Effector memory CD4-positive, alpha-beta T cell (primary cell): Measurements from ENCODE around the gene RAX.
A peak's percentile ranks its signal among the peaks of the same experiment; 100 is the strongest.

ENCODE experiments used
- DNase-seq, 3 donors: peaks; one replicate each; pipeline ENCODE4 v3.0.0-alpha.2; 2020
- H3K27ac ChIP-seq: 2 replicates; pipeline ENCODE4 v1.7.0; 2013; ENCODE audit warnings: mild to moderate bottlenecking, low read length, moderate library complexity; ENCODE audit not compliant: insufficient read depth, poor library complexity, severe bottlenecking
- H3K27me3 ChIP-seq: replicated peaks from 2 replicates; pipeline ENCODE4 v1.7.0; 2013; ENCODE audit warnings: mild to moderate bottlenecking, low read length; ENCODE audit not compliant: insufficient read depth, control insufficient read depth, poor library complexity, severe bottlenecking
- H3K36me3 ChIP-seq: 2 replicates; pipeline ENCODE4 v1.7.0; 2013; ENCODE audit warnings: mild to moderate bottlenecking, low read length, moderate library complexity; ENCODE audit not compliant: control insufficient read depth, insufficient read depth
- H3K4me1 ChIP-seq: 2 replicates; pipeline ENCODE4 v1.7.0; 2013; ENCODE audit warnings: low read length, mild to moderate bottlenecking; ENCODE audit not compliant: control insufficient read depth, insufficient read depth, poor library complexity, severe bottlenecking
- H3K4me3 ChIP-seq: 2 replicates; pipeline ENCODE4 v1.7.0; 2013; ENCODE audit warnings: low read length, low read depth, mild to moderate bottlenecking; ENCODE audit not compliant: insufficient read depth, poor library complexity, severe bottlenecking
- H3K9me3 ChIP-seq: 2 replicates; pipeline ENCODE4 v1.7.0; 2013; ENCODE audit warnings: mild to moderate bottlenecking, low read length, moderate library complexity; ENCODE audit not compliant: control insufficient read depth
- total RNA-seq, 3 donors: gene quantifications; one replicate each; lab custom pipeline; 2026; lab: John Stamatoyannopoulos, UW

RAX gene
- total RNA-seq = 0 reads per million in 3 donors

DNA sequence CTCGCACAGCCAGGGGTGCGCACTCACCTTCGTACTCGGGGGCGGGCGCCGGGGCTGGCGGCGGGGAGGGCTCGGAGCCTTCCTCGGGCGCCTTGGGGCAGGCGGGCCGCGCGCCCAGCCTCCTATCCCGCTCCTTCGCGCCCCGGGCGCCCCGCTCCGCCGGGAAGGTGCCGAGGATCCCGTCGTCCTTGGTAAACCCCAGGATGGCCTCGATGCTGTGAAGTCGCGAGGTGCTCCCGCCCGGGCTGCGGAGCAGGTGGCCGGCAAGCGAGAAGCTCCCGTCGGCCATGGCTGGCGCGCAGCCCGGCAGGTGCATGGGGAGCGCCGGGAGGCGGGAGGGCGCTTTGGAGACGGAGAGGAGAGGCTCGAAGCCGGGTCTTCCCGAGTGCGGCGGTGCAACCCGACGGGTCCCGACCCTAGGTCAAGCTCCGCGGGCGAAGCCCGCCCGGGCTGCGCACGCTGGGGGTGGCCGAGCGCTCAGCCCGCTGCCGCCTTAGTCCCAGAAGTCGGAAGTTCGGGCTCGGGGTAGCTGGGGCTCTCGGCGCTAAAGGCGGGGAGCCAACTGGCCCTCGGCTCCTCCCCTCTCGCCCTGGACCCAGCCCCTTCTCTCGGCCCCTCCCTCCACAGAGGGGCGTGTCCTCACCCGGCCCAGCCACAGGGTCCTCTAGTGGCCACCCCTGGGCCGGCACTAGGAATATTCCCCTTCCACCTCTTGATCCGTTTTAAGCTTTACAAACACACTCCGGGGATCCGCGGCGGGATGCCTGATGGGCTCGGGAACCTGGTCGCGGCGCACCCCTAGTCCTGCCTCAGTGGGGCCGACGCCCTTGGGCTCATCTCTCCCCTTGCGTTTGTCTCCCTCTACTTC, at the start of gene RAX:
TSS of gene RAX (minus strand) at position 564 of the 868 bp plus-strand sequence. CDS start at position 316, 248 bp downstream.
- peak within 1 kb of the TSS; percentile 17 for H3K4me3 ChIP-seq
- H3K27me3 ChIP-seq = peaks cover 55% of the 10 kb centered on the region
- no peaks in the 10 kb centered on the region for H3K9me3 ChIP-seq
- DNase-seq = no peak
- no peaks in the 10 kb centered on the region for H3K36me3 ChIP-seq
- peaks cover 21% of the 10 kb centered on the region for H3K4me1 ChIP-seq
- H3K27ac ChIP-seq = no peak within 1 kb of the TSS

- H3K4me1 ChIP-seq = no peaks in the 10 kb centered on the region
- no peak for DNase-seq
- H3K36me3 ChIP-seq = no peaks in the 10 kb centered on the region
- H3K27me3 ChIP-seq = no peaks in the 10 kb centered on the region
- no peak within 1 kb of the TSS for H3K4me3 ChIP-seq
- H3K9me3 ChIP-seq = no peaks in the 10 kb centered on the region
- H3K27ac ChIP-seq = no peak within 1 kb of the TSS
Observed at GRCh38 chr18:59318460-59319050, 45.3 kb upstream of the RAX start, which contains the start of gene CPLX4. Gene CPLX4 (minus strand): TSS chr18:59318649. CDS start chr18:59318462, 187 bp downstream.

DNA sequence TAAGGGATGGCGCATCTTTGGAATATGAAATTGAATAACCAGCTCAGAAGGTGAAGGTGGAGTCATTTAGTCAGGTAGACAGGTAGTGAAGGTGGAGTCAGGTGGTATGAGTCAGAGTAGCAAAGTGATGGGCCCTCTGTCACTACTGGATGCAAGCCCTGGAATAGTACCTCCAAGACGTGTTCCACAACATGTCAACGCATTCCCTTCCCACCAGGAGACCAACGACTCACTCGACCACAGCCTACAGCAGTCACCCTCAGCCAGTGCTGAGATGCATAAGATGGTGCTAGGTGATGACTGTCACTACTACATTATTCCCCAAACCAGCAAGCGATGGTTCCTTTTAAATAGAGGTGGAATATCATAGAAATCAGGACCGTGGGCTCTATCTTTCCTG, 38.4 kb upstream of the RAX start:
- DNase-seq = no peak
- H3K27ac ChIP-seq = no peak overlapping the region
- peaks cover 6% of the 10 kb centered on the region for H3K4me1 ChIP-seq
- H3K36me3 ChIP-seq = no peaks in the 10 kb centered on the region
- H3K4me3 ChIP-seq = no peak overlapping the region
- H3K9me3 ChIP-seq = no peaks in the 10 kb centered on the region
- H3K27me3 ChIP-seq = peaks cover 18% of the 10 kb centered on the region

- no peak for DNase-seq
- no peak overlapping the region for H3K27ac ChIP-seq
- no peaks in the 10 kb centered on the region for H3K36me3 ChIP-seq
- H3K27me3 ChIP-seq = peaks cover 18% of the 10 kb centered on the region
- H3K9me3 ChIP-seq = no peaks in the 10 kb centered on the region
- peak overlapping the region; percentile 50 for H3K4me3 ChIP-seq
- H3K4me1 ChIP-seq = peaks cover 6% of the 10 kb centered on the region
Observed at GRCh38 chr18:59308938-59309260, 35.6 kb upstream of the RAX start.

GRCh38 chr18:59308248-59308937, 35.1 kb upstream of the RAX start:
- H3K4me3 ChIP-seq = peak overlapping the region; percentile 50
- H3K9me3 ChIP-seq = no peaks in the 10 kb centered on the region
- no peaks in the 10 kb centered on the region for H3K36me3 ChIP-seq
- H3K27me3 ChIP-seq = peaks cover 18% of the 10 kb centered on the region
- peaks cover 6% of the 10 kb centered on the region for H3K4me1 ChIP-seq
- no peak overlapping the region for H3K27ac ChIP-seq
- peak; percentile 17 to 42 (median 24) for DNase-seq

DNA sequence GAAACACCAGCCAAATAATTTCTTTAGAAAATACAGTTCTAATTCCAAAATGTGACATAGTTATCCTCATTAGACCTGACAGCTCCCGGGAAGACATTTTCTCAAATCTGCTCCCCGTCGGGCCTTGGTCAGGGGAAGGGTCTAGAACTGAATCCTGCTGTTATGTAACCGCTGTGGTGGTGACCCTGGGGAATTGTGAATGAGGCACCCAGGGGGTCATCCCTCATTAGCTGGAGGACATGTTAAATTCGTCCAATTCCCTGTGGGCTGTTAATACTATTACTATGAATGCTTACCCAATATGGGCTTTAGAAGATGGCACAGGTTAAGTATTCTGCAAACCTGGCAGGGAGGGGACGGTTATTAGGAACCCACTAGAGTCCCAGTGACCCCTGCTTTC, 33.4 kb upstream of the RAX start:
- Histone ChIP-seq H3K27me3 (peaks cover 18% of the 10 kb centered on the region), H3K27ac (no peak overlapping the region)
- DNase-seq = no peak

GRCh38 chr18:59305295-59305694, 32.0 kb upstream of the RAX start:
- Histone ChIP-seq H3K4me1 (peaks cover 6% of the 10 kb centered on the region), H3K27me3 (peaks cover 13% of the 10 kb centered on the region)

More for the DNA sequence above, 33.4 kb upstream of the RAX start:
- Histone ChIP-seq H3K36me3 (no peaks in the 10 kb centered on the region), H3K9me3 (no peaks in the 10 kb centered on the region), H3K4me1 (peaks cover 6% of the 10 kb centered on the region), H3K4me3 (no peak overlapping the region)

DNA sequence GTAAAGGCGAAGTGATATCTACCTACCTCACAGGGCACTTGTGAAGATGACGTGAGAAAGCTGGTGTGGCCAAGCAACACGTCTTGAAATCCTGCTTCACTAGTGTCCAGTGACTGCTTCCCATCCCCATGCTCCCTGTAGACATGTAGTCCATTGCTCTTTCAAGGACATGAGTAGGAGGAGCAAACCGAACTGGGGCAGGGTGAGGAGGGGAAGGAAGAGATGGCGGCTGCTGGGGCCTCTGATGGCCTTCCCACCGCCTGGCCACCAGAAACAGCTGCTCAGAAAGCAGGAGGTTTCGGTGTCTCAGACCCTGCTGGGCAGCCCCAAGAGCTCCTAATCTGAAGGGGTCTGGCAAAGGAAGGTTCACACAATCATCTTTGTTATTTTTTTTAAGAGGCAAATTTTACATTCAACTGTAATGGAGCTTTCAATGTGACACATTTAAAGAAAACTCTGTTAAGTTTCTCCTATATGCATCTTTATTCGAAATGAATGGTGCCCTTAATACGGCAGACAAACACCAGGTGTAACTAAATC, 30.5 kb upstream of the RAX start:
- Histone ChIP-seq H3K4me1 (peaks cover 4% of the 10 kb centered on the region), H3K27ac (no peak overlapping the region), H3K9me3 (no peaks in the 10 kb centered on the region), H3K27me3 (peaks cover 7% of the 10 kb centered on the region), H3K36me3 (no peaks in the 10 kb centered on the region), H3K4me3 (no peak overlapping the region)
- DNase-seq = no peak

More at GRCh38 chr18:59305295-59305694, 32.0 kb upstream of the RAX start:
- no peak overlapping the region for H3K4me3 ChIP-seq
- H3K9me3 ChIP-seq = no peaks in the 10 kb centered on the region
- no peaks in the 10 kb centered on the region for H3K36me3 ChIP-seq
- no peak overlapping the region for H3K27ac ChIP-seq
- DNase-seq = no peak

DNA sequence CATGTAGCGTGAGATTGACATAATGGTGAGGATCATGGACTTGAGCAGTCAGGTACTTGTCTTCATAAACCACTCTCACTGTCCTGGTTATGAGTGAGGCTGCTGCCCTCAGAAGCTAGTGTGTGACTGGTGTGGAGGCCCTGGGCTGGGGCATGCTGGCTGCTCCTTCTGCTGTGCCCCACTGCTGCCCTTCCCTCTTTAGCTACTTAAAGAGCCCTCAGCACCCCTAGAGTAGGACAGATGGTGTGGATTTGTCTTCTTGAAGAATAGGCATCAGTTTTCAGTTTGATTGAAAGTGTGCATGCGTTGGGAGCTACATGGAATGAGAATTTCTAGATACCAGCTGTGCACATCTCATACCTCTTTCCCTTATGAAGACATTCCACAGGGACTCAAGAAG, 29.8 kb upstream of the RAX start:
- Histone ChIP-seq H3K36me3 (no peaks in the 10 kb centered on the region), H3K27ac (no peak overlapping the region), H3K9me3 (no peaks in the 10 kb centered on the region), H3K27me3 (peaks cover 2% of the 10 kb centered on the region), H3K4me1 (no peaks in the 10 kb centered on the region), H3K4me3 (no peak overlapping the region)
- no peak for DNase-seq
